Measurements from ENCODE around the gene GNPTAB. TPM values are rescaled to one million over a fixed set of nuclear protein-coding genes. Genes with fewer than 3 reads are reported as not detected.
"Not testable (repeated sequence)": the region's sequence is repeated elsewhere in the genome, so short reads cannot be mapped to it uniquely, and the experiment has no call there.

GNPTAB gene
- total RNA-seq, 1 experiment from 2014 or later = 13.6 TPM

DNA sequence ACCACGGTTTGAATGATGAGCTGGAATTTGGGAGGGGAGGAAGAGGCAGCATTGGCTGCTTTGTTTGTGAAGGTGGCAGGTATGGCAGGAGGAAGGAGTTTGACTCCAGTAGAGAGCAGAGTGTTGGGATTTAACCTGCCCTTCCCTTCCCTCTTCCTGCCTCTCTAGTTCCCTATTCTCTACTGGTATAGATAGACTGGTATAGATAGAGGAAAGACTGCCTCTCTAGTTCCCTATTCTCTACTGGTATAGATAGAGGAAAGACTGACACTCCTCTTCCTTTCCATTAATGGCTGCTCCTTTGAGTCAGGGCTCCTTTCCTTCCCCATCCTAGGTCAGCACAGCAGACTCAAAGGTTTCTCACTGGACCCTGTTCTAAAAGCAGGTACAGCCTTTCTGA, 83.1 kb downstream of the GNPTAB start:
- in situ Hi-C loops (cut with HindIII; ENCODE audit: low sequenced_read_pairs) = no loop called here
- DNase-seq (ENCODE audit: low spot score) = no peak

DNA sequence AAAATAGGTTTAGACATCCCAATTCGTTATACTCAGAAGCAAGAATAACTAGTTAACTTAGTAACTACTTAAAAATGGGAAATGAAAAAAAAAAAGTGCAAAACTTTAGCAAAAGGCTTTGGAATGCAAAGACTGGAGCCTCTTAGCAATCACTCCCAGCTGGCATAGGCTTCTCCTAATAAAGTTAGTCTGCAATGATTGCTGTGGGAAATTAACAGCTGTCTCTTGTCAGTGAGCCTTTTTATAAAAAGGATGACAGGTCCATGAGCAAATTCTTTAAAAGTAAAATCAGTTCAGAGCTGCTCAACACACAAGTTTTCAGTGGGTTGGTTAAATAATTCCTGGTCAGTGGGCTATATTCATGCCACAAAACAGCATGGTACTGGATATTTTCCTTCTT, 84.1 kb downstream of the GNPTAB start:
- DNase-seq (ENCODE audit: low spot score) = no peak
- in situ Hi-C loops (cut with HindIII; ENCODE audit: low sequenced_read_pairs) = no loop called here

DNA sequence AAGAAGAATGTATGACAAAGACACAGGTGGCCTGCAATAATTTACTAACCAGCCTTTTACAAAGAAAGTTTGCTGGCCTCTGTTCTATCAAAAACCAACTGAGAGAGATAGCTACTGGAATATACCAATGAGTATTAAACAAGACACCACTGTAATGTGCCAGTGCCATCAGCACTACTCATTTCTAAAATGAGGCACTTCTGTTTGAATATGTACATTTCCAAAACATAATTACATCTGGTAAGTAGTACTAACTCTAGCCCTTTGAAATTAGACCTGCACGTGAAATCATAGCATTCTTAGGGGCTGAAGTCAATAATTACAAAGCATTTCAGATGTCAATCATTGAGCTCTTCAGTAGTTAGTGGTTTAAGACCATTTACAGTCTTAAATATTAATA, 84.6 kb downstream of the GNPTAB start:
- in situ Hi-C loops (cut with HindIII; ENCODE audit: low sequenced_read_pairs) = no loop called here
- DNase-seq (ENCODE audit: low spot score) = no peak

DNA sequence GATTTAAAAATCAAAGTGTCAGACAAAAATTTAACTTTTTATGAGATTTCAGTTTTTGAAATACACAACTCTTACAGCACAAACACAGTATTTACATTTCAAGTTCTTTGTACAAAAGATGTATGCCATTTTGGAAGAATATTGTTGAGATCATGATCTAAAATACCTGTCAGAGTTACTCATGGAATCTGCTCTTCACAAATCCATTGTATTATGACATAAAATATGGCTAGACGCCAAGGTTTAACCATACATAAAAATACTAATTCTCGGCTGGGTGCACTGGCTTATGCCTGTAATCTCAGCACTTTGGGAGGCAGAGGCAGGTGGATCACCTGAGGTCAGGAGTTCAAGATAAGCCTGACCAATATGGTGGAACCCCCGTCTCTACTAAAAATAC, 85.3 kb downstream of the GNPTAB start:
- DNase-seq (ENCODE audit: low spot score) = no peak

DNA sequence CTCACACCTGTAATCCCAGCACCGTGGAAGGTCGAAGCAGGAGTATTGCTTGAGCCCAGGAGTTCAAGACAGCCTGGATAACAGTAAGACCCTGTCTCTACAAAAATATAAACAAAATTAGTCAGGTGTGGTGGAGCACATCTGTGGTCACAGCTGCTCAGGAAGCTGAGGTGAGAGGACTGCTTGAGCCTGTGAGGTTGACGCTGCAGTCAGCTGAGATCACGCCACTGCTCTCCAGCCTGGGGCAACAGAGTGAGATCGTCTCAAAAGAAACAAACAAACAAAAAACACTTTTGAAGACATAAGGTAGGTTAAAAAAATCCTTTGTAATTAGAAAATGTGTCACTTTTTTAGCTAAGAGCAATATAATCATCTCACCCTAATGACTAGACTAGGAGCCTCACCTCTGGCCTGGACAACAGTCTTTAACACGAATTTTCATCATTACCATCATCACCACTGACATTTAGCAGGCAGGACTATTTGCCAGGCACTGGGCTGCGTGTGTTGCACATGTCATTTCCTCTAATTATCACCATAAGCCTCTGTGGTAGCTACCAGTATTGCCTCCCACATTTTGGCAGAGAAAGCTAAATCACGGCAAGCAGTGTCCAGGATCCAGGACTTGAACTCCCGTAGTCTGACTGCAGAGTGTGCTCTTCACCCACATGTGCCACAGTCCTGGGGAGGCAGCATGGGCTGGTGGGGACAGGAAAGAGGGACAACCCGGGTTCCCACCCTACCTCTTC, 86.9 kb downstream of the GNPTAB start:
- no peak for DNase-seq (ENCODE audit: low spot score)
- in situ Hi-C loops (cut with HindIII; ENCODE audit: low sequenced_read_pairs) = no loop called here

More for the DNA sequence above, 85.3 kb downstream of the GNPTAB start:
- in situ Hi-C loops (cut with HindIII; ENCODE audit: low sequenced_read_pairs) = no loop called here

DNA sequence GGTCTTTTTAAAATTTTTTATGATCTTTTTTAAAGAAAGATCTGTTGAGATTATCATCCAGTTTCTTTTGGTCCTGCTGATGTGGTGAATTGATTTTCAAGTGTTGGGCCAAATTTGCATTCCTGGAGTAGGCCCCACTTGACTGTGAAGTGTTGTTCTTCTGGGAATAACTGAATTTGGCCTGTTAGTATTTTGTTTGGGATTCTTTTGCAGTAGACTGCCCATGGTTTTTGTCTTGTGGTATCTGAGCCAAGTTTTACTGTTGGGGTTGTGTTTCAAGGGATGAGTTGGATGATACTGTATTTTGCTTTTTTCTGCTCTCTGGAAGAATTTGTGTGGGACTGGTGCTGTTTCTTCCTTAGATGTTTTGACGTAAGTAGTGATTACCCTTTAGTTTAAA, 87.5 kb downstream of the GNPTAB start:
- in situ Hi-C loops (cut with HindIII; ENCODE audit: low sequenced_read_pairs) = no loop called here

DNA sequence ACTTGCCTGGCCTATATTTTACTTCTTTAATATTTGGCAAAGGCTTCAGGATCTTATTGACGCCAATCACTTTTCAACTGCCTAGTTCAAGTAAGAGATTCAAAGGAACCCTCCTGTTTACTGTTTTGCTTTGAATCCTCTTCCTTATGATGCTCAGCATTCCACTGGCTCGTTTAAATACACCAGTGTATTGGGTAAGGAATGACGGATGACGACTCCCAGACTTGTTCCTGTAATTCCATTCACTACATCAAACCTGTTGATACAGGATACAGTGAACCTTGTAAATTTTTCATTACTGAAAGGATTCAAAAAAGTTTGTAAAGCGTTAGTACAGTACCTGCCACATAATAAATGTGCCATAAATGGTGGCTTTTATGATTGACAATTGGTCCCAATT, 89.8 kb downstream of the GNPTAB start:
- in situ Hi-C loops (cut with HindIII; ENCODE audit: low sequenced_read_pairs) = no loop called here
- DNase-seq (ENCODE audit: low spot score) = no peak

More for the DNA sequence above, 87.5 kb downstream of the GNPTAB start:
- no peak for DNase-seq (ENCODE audit: low spot score)

DNA sequence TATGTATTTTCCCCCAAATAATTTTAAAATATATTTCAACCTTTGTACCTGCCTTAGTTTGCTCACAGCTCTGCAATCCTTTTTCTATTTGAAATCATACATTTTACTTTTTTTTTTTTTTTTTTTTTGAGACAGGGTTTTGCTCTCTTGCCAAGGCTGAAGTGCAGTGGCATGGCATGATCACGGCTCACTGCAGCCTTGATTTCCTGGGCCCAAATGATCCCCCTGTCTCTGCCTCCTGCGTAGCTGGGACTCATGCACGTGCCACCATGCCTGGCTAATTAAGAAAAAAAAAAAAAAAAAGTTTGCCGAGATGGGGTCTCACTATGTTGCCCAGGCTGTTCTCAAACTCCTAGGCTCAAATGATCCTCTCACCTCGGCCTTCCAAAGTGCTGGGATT, 90.2 kb downstream of the GNPTAB start:
- in situ Hi-C loops (cut with HindIII; ENCODE audit: low sequenced_read_pairs) = no loop called here
- DNase-seq (ENCODE audit: low spot score) = no peak

DNA sequence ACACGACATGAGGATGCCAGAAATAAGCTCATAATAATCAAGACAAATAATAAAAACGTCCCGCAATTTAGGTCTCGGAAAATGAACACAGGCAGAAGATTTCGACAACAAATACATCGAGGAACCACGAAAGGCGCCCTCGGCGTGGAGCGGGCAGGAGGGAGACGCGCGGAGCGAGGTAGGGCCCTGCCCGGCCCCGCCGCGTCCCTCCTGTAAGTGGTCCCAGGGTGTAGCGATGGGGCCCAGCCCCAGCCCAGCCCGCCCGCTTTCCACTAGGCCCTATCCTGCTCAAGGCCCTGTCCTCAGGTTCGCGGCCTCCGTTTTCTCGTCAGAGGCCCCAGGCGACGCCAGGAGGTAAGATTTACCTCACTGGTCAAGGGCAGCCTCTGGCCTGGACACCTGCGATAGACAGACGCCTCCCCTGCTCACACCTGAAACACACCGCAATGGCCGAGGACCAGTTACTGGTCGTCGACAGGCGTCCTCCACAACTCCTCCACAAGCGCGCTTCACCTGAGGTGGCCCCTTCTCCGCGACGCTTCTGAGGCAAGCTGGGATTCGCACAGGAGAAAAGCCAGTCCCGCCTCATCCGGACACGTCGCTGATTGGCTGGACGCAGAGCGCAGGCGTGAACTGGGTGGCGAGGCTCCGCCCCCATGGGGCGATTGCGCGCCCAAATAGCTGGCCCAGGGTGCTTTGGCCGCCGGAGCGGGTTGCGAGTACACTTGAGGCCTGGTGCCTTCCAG, 91.7 kb downstream of the GNPTAB start, which contains the start of gene SYCP3:
TSS of gene SYCP3 (minus strand) at position 543 of the 746 bp plus-strand sequence. CDS start 1,527 bp downstream, outside the sequence.
- DNase-seq (ENCODE audit: low spot score) = no peak
- in situ Hi-C loops (cut with HindIII; ENCODE audit: low sequenced_read_pairs) = no loop called here

DNA sequence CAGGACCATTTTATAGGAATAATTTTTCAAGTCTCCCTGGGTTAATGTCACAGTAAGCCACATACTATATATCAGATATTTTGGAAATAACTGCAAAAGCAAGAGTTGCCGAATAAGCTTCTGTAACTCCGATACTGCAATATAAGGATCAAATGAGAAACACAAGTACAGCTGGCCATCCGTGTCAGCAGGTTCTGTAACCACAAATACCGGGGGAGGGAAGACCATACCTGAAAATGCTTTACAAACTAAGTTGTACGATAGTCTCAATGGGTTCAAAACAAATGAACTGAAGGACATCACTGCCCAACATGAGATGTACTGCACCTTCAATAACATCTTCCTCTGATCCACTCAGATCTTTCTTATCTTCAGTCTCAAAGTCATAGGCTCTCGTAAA, 93.3 kb downstream of the GNPTAB start:
- no peak for DNase-seq (ENCODE audit: low spot score)
- in situ Hi-C loops (cut with HindIII; ENCODE audit: low sequenced_read_pairs) = no loop called here

DNA sequence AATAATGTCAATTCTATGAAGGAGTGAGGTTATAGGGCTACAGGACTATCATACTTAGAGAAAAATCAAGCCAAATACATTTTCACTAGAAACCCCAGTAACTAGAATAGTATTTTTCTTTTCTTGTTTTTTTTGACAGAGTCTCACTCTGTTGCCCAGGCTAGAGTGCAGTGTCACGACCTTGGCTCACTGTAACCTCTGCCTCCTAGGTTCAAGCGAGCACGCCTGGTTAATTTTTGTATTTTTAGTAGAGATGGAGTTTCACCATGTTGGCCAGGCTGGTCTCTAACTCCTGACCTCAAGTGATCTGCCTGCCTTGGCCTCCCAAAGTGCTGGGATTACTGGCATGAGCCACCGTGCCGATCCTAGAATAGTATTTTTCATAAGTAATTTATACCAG, 96.3 kb downstream of the GNPTAB start:
- in situ Hi-C loops (cut with HindIII; ENCODE audit: low sequenced_read_pairs) = not testable (repeated sequence)

DNA sequence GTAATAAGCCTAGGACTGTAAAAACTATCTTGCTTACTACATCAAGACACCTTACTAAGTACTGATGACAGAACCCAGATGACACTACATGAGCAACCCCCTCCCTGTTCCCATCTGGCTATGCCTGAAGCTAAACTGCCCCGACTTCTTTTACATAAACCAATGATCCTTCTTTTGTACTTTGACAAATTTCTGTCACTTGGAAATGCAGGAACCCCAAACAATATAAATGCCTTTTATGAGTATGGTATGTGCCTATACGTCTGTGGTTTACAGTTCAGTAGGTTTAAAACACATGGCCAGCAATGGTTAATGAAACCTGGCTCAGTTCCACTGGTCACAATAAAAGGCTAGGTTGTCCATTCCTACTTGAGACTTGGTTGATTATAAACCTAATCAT, 97.6 kb downstream of the GNPTAB start:
- in situ Hi-C loops (cut with HindIII; ENCODE audit: low sequenced_read_pairs) = no loop called here
- no peak for DNase-seq (ENCODE audit: low spot score)

More for the DNA sequence above, 96.3 kb downstream of the GNPTAB start:
- not testable (repeated sequence) for DNase-seq (ENCODE audit: low spot score)

DNA sequence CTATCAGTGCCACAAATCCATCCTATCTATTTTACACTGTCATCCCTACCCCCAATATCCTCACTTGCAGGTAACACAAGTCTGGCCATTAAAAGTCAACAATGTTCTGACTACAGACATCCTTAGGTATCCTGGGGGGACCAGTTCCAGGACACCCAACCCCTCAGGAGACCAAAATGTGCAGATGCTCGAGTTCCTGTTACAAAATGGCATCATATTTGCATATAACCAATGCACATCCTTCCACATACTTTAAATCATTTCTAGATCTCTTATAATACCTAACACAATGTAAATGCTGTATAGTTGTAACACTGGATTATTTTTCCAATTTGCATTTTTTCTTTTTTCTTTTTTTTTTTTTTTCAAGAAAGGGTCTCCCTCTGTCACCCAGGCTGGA, 98.4 kb downstream of the GNPTAB start:
- in situ Hi-C loops (cut with HindIII; ENCODE audit: low sequenced_read_pairs) = no loop called here
- DNase-seq (ENCODE audit: low spot score) = no peak

DNA sequence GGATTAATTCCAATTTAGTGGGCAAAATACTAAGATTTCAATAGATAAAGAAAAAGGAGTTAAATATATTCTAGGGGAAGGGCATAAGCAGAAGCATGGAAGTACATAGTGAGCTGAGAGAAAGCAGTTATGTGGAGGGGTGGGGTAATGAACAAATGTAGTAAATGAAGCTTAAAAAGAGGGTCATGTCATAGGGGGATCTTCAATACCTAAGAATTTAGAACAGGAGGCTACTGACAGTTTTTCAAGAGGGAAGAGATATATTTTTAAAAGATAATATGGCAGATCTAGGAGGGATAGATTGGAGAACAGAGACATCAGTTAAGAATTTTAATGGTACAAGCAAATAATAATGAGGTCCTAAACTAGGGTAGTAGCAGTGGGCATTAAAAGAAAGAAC, 100.9 kb downstream of the GNPTAB start:
- DNase-seq (ENCODE audit: low spot score) = no peak
- in situ Hi-C loops (cut with HindIII; ENCODE audit: low sequenced_read_pairs) = no loop called here

DNA sequence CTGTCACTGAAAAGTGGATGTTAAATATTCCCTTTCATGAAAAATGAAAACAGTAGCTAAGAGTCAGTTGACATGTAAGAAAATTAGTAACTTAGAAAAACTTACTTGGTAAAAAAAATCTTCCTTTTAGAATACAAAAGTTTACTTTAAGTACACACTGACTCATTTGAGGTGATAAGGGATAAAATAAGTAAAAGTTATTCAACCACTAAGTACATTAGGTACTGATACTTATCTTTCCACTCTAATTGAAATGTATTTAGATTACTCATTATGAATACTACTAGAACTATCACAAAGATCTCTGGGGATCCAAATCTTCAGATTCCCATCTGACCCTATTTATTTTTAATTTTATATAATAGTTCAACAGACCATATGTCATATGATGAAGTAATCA, 103.7 kb downstream of the GNPTAB start:
- in situ Hi-C loops (cut with HindIII; ENCODE audit: low sequenced_read_pairs) = no loop called here
- DNase-seq (ENCODE audit: low spot score) = no peak

DNA sequence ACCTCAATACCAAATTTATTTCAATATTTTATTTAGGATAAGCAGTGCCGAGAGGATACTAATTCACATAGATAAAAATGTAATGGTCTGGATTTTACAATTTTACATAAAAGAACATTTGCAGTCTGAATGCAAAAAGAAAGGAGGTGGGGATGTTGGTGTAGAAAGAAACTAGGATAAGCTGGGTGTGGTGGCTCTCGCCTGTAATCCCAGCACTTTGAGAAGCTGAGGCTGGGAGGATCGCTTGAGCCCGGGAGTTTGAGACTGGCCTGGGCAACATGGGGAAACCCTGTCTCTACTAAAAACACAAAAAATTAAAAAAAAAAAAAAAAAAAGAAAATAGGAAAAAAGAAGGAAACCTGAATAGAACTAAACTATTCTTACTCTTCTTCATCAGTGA, 108.4 kb downstream of the GNPTAB start:
- in situ Hi-C loops (cut with HindIII; ENCODE audit: low sequenced_read_pairs) = no loop called here
- no peak for DNase-seq (ENCODE audit: low spot score)

DNA sequence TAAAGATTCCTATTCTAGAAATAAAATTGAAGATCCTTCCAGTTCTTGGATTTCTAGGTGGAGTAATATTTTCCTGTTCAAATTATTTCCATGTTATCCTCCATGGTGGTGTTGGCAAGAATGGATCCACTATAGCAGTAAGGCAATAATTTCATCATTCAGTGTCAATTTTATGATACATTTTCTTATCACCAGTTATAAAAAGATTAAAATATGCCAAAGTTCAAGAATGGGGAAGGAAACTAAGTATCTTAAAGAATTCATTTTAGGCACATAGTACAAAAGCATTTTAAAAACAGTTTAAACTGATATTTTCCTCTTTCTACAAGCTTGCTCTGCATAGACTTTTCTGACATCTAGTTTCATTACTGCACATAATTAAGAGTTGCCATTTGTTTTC, 110.6 kb downstream of the GNPTAB start:
- DNase-seq (ENCODE audit: low spot score) = no peak
- in situ Hi-C loops (cut with HindIII; ENCODE audit: low sequenced_read_pairs) = no loop called here

DNA sequence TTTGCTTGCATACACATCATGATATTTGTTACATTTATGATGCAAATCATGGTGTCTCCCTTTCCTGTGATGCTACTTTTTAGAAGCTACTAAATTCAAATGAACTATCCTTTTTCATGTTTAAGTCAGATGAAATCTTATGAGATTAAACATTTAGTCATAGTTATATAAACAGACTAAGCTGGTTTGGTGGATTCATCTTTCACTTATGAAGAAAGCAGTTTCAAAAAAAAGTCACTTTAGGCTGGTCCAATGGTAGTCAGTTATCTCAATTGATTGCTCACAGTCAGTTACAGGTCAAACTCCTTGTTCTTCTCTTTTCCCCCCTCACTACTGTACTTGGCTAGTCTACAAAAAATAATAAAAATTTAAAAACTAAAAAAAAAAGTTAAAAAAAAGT, 111.2 kb downstream of the GNPTAB start:
- no peak for DNase-seq (ENCODE audit: low spot score)
- in situ Hi-C loops (cut with HindIII; ENCODE audit: low sequenced_read_pairs) = no loop called here

DNA sequence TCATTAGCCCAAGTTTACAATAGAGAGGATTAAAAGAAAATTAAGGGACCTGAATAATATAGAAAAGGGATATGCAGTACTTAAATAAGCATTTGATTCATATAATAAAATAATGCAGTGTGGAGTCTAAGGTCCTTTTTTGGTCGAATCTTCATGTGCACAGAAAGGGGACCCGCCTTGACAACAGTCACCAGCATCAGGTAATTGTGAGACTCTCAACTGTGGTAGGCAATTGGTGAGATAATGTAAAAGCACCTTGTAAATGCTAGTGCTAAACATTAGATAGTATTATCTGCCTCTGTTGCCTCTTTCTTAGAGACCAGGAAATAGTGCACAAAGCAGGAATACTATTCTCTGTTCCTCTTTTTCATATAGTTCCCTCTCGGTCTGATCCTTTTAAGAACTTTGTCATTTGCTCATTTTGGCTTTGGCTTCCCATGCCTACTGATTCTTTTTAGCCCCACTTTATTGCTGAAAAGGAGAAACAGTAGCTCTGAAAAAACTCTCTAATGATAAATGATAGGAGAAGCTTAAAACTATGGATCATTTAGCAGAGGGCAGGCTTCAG, 115.8 kb downstream of the GNPTAB start:
- DNase-seq (ENCODE audit: low spot score) = no peak
- in situ Hi-C loops (cut with HindIII; ENCODE audit: low sequenced_read_pairs) = no loop called here

DNA sequence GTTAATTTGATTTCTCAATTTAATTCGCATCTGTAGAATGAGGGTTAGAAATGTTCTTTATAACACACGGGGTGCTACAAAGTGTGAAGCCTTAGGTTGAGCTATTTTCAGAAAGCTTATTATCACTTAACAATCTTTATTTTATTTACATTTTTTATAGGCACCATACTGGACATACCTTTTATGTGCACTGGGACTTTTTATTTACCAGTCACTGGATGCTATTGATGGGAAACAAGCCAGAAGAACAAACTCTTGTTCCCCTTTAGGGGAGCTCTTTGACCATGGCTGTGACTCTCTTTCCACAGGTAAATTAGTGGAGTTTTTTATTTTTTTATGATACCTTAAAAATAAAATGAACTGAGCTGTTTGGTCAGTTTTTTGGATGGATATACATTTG, 116.8 kb downstream of the GNPTAB start:
- in situ Hi-C loops (cut with HindIII; ENCODE audit: low sequenced_read_pairs) = no loop called here

More for the DNA sequence above, 116.8 kb downstream of the GNPTAB start:
- no peak for DNase-seq (ENCODE audit: low spot score)

Data from G401 (cell line).